Measurements from ENCODE around the gene ARHGAP20.

ARHGAP20 gene

GRCh38 chr11:110584150-110584549 is 128.1 kb downstream of the ARHGAP20 start:
- TF ChIP-seq CSDC2 (CRISPR knock-in tag; IDR thresholded peaks at IDR 0.05), result no peak
- no peak for TF ChIP-seq ZFP30 (CRISPR knock-in tag; IDR thresholded peaks at IDR 0.05)
- TF ChIP-seq SNAI2 (CRISPR knock-in tag; IDR thresholded peaks at IDR 0.05), result no peak
- TF ChIP-seq PATZ1 (CRISPR knock-in tag; IDR thresholded peaks at IDR 0.05; ENCODE audit: borderline replicate concordance), result no peak
- no peak for ATAC-seq

- TF ChIP-seq CSRNP3 (CRISPR knock-in tag; IDR thresholded peaks at IDR 0.05) (no peak), GLIS3 (CRISPR knock-in tag; IDR thresholded peaks at IDR 0.05) (no peak), ARNTL (CRISPR knock-in tag; IDR thresholded peaks at IDR 0.05; ENCODE audit: borderline replicate concordance, low read depth) (no peak), BACH2 (CRISPR knock-in tag; IDR thresholded peaks at IDR 0.05; ENCODE audit: borderline replicate concordance) (no peak), RARB (CRISPR knock-in tag; IDR thresholded peaks at IDR 0.05) (no peak)
- ATAC-seq, result no peak
These were observed 129.4 kb downstream of the ARHGAP20 start for GRCh38 chr11:110582728-110583432.

GRCh38 chr11:110580571-110580970 is 131.7 kb downstream of the ARHGAP20 start:
- no peak for TF ChIP-seq CREB5 (CRISPR knock-in tag; IDR thresholded peaks at IDR 0.05; ENCODE audit: low read depth)
- no peak for TF ChIP-seq TSHZ2 (CRISPR knock-in tag; IDR thresholded peaks at IDR 0.05)
- no peak for TF ChIP-seq PATZ1 (CRISPR knock-in tag; IDR thresholded peaks at IDR 0.05; ENCODE audit: borderline replicate concordance)
- no peak for TF ChIP-seq BACH2 (CRISPR knock-in tag; IDR thresholded peaks at IDR 0.05; ENCODE audit: borderline replicate concordance)
- TF ChIP-seq POU6F1 (CRISPR knock-in tag; IDR thresholded peaks at IDR 0.05; ENCODE audit: borderline replicate concordance, low read depth), result no peak
- no peak for TF ChIP-seq ZNF70 (CRISPR knock-in tag; IDR thresholded peaks at IDR 0.05)
- TF ChIP-seq RARB (CRISPR knock-in tag; IDR thresholded peaks at IDR 0.05), result no peak
- no peak for TF ChIP-seq GLIS3 (CRISPR knock-in tag; IDR thresholded peaks at IDR 0.05)
- TF ChIP-seq TCF4 (CRISPR knock-in tag; IDR thresholded peaks at IDR 0.05; ENCODE audit: borderline replicate concordance), result no peak
- no peak for TF ChIP-seq SNAI2 (CRISPR knock-in tag; IDR thresholded peaks at IDR 0.05)
- TF ChIP-seq ZFP30 (CRISPR knock-in tag; IDR thresholded peaks at IDR 0.05), result no peak
- no peak for TF ChIP-seq ESRRG (CRISPR knock-in tag; IDR thresholded peaks at IDR 0.05)
- no peak for TF ChIP-seq ZNF565 (CRISPR knock-in tag; conservative IDR thresholded peaks at IDR 0.05; ENCODE audit: low read depth)
- TF ChIP-seq OSR1 (CRISPR knock-in tag; IDR thresholded peaks at IDR 0.05), result no peak
- no peak for TF ChIP-seq CSDC2 (CRISPR knock-in tag; IDR thresholded peaks at IDR 0.05)
- TF ChIP-seq ZFP3 (CRISPR knock-in tag; IDR thresholded peaks at IDR 0.05), result no peak
- TF ChIP-seq PPARA (CRISPR knock-in tag; IDR thresholded peaks at IDR 0.05; ENCODE audit: borderline replicate concordance), result no peak
- no peak for ATAC-seq

Data from SK-N-SH treated with all-trans-retinoic acid at 6 μM for 48 hours (cell line).